Testis (tissue), 2 donors: Measurements from ENCODE around the gene CDK13.

Source experiments
- CTCF ChIP-seq, 3 experiments: fragments of 450-650 bp in 2 of 3; fragments of 200-600 bp in 1 of 3; sonication (generic) in 1 of 3; IDR thresholded peaks; one replicate each; pipeline ENCODE4 v1.5.1; 2016 to 2019; ENCODE audit warnings: antibody characterized with exemption in 3 of 3, mild to moderate bottlenecking in 2 of 3, moderate library complexity in 1 of 3
- POLR2A ChIP-seq: fragments of 450-650 bp; IDR thresholded peaks from one replicate; pipeline ENCODE4 v1.6.1; 2017; ENCODE audit warnings: antibody characterized with exemption, mild to moderate bottlenecking, moderate library complexity

- TF ChIP-seq CTCF (IDR thresholded peaks at IDR 0.05), result no peak
- no peak for TF ChIP-seq POLR2A
These were observed 123.2 kb downstream of the CDK13 start for GRCh38 chr7:40073239-40073638.
